T-helper 17 cell (primary cell): ENCODE results near the gene TNC. TPM values are rescaled to one million over a fixed set of nuclear protein-coding genes. Genes with fewer than 3 reads are reported as not detected.

ENCODE experiments used
- ATAC-seq: fragments of 150-1000 bp; cut with Tn5 transposase; 2 replicates; pipeline ENCODE4 v1.10.0; 2021; ENCODE audit warnings: mild to moderate bottlenecking, moderate library complexity
- DNase-seq, 3 donors: peaks; one replicate each; pipeline versions ENCODE4 v3.0.0 to v3.0.0-alpha.2; 2020 to 2021
- H3K9me3 ChIP-seq: one replicate; pipeline ENCODE4 v1.7.0; 2013; ENCODE audit warnings: low read length, mild to moderate bottlenecking; ENCODE audit not compliant: control insufficient read depth, poor library complexity, severe bottlenecking
- H3K27ac Mint-ChIP-seq: one replicate; pipeline ENCODE4 v1.8.0; 2022; ENCODE audit warnings: mild to moderate bottlenecking, moderate library complexity, mixed read lengths
- H3K27me3 Mint-ChIP-seq: one replicate; pipeline ENCODE4 v1.8.0; 2022; ENCODE audit warnings: mixed read lengths
- H3K36me3 Mint-ChIP-seq: one replicate; pipeline ENCODE4 v1.8.0; 2022; ENCODE audit warnings: low read depth, mixed read lengths
- H3K4me1 Mint-ChIP-seq: one replicate; pipeline ENCODE4 v1.8.0; 2022; ENCODE audit warnings: mild to moderate bottlenecking, mixed read lengths
- H3K4me3 Mint-ChIP-seq: one replicate; pipeline ENCODE4 v1.8.0; 2022; ENCODE audit warnings: mild to moderate bottlenecking, moderate library complexity, mixed read lengths
- total RNA-seq, 4 donors: library from RNA in 2 of 4; stranded (reverse) in 2 of 4; gene quantifications; one replicate each; pipeline ENCODE4 v1.2.3 and lab custom pipeline; 2022 to 2026

Gene TNC
- total RNA-seq, 2 donors from 2014 or later, result not detected

DNA sequence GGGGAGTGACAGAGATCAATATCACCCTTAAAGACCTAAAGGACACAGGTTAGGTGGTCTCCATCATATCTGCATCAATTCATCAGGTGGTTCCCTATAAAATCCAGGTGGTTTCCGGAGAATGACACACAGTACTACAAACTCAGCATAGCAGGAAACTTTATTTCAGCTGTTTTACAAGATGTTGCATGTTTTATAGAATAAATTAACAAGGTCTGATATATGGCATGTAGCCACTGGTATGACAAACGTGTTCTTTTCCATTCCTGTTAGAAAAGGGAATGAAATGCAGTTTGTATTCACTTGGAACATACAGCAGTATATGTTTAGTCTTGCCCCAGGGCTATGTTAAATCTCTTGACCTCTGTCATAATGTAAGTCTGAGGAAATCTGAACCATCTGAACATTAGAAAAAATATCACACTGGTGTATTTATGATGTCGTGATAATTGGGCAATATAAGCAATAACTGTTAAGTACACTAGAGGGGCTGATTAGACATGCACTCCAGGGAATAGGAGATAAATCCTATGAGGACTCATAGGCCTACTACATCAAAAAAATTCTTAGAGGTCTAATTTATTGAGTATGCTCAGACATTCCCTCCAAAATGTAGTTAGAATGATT, 145.3 kb downstream of the TNC start:
- Mint-ChIP-seq H3K36me3 (no peaks in the 10 kb centered on the region), H3K27ac (no peak overlapping the region), H3K27me3 (no peaks in the 10 kb centered on the region), H3K4me1 (peaks cover 9% of the 10 kb centered on the region), H3K4me3 (no peak overlapping the region)
- H3K9me3 ChIP-seq, result no peaks in the 10 kb centered on the region
- ATAC-seq, result no peak
- DNase-seq, result no peak

Other genes starting within 250 kb of the TNC start
- gene TNFSF8, start 187.6 kb downstream of the TNC start, total RNA-seq, result 10 to 100 TPM; 45.7 to 47.6 TPM